Measurements from ENCODE around the gene CARMIL1.

Gene CARMIL1

DNA sequence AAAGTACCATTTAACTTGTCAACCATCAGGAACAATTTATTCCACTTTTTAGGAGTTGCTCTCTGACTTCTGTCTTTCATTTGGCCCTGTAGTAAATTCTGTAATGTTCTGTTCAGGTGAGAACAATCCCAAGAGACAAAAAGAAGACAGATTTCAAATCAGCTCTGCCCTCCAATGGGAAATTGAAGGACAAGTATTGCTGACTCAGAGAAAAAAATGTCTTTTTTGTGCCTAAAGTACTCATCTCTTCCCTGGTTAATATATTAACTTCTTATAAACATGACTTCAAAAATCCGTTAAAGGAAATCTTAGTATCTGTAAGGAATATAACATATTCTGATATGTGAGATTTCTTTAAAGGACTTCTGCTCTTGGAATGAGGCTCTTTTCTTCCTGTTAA is 334.2 kb downstream of the CARMIL1 start:
- DNase-seq (ENCODE audit: low read depth): no peak
- TF ChIP-seq, protein P1, sequence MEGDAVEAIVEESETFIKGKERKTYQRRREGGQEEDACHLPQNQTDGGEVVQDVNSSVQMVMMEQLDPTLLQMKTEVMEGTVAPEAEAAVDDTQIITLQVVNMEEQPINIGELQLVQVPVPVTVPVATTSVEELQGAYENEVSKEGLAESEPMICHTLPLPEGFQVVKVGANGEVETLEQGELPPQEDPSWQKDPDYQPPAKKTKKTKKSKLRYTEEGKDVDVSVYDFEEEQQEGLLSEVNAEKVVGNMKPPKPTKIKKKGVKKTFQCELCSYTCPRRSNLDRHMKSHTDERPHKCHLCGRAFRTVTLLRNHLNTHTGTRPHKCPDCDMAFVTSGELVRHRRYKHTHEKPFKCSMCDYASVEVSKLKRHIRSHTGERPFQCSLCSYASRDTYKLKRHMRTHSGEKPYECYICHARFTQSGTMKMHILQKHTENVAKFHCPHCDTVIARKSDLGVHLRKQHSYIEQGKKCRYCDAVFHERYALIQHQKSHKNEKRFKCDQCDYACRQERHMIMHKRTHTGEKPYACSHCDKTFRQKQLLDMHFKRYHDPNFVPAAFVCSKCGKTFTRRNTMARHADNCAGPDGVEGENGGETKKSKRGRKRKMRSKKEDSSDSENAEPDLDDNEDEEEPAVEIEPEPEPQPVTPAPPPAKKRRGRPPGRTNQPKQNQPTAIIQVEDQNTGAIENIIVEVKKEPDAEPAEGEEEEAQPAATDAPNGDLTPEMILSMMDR (conservative IDR thresholded peaks at IDR 0.05; ENCODE audit: low read length): no peak
- H3K4me3 ChIP-seq (ENCODE audit: low read length): no peak overlapping the region

GRCh38 chr6:25614052-25614451 is 334.9 kb downstream of the CARMIL1 start:
- DNase-seq (ENCODE audit: low read depth): no peak
- H3K4me3 ChIP-seq (ENCODE audit: low read length): no peak overlapping the region
- TF ChIP-seq, protein P1 (conservative IDR thresholded peaks at IDR 0.05; ENCODE audit: low read length): no peak

DNA sequence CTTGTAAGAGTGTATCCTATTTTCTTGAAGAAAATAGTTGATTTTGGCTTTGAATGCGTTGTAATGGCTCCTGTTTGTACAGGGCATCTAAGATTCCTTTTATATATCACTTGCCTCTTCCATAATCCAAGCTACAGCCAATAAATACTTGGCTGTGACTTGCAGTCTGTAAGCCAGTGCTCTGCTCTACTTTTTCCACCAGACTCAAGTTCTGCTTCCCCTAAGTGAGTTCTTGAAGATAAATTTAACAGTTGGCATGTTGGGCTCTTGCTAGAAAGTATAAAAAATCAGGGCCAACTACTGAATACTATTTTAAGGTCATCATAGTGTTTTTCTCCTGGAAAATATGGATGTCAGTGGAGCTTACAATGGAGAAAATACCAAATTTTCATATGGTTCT is 336.3 kb downstream of the CARMIL1 start:
- no peak overlapping the region for H3K4me3 ChIP-seq (ENCODE audit: low read length)
- TF ChIP-seq, protein P1 (conservative IDR thresholded peaks at IDR 0.05; ENCODE audit: low read length): no peak
- no peak for DNase-seq (ENCODE audit: low read depth)

GRCh38 chr6:25617997-25618396 is 338.8 kb downstream of the CARMIL1 start:
- no peak overlapping the region for H3K4me3 ChIP-seq (ENCODE audit: low read length)
- TF ChIP-seq, protein P1 (conservative IDR thresholded peaks at IDR 0.05; ENCODE audit: low read length): no peak
- DNase-seq (ENCODE audit: low read depth): no peak

DNA sequence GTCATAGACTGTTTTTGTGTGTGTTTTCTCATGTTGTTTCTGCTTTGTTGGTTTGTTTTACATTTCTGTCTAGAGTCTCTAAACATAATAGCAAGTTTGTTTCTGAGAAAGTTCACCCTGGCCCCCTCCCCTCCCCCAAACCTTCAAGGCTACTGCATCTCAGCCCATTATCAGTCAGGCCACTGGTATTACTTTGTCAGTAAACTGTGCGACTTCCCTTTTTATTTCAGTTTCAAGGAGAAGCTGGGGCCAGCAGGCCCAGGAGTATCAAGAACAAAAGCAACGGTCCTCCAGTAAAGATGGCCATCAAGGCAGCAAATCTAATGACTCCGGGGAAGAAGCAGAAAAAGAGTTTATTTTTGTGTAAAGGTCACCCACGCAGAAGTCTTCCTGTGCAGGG is 340.0 kb downstream of the CARMIL1 start:
- no peak for DNase-seq (ENCODE audit: low read depth)
- H3K4me3 ChIP-seq (ENCODE audit: low read length): no peak overlapping the region
- TF ChIP-seq, protein P1 (conservative IDR thresholded peaks at IDR 0.05; ENCODE audit: low read length): no peak

DNA sequence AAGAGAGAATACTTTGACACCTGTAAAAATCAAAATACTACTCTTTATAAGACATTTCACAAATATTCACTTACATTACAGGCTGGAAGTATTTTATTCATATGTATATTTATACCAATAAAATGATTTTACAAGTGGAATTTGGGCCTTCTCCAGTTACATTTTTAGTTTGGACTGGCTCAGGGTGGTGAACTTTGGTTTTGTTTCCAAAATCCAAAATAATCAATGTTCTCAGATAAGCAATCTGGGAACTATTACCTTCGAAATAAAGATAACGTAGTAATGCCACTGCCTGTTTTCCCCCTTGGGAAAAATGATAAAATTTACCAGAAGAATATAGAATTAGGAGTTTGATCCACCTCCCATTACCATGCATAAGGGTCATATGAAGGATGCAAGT is 341.2 kb downstream of the CARMIL1 start:
- TF ChIP-seq, protein P1 (conservative IDR thresholded peaks at IDR 0.05; ENCODE audit: low read length): no peak
- no peak for DNase-seq (ENCODE audit: low read depth)

GRCh38 chr6:25623065-25623464 is 343.9 kb downstream of the CARMIL1 start:
- H3K4me3 ChIP-seq (ENCODE audit: low read length): no peak overlapping the region
- DNase-seq (ENCODE audit: low read depth): no peak
- TF ChIP-seq, protein P1 (conservative IDR thresholded peaks at IDR 0.05; ENCODE audit: low read length): no peak

More for the DNA sequence above, 341.2 kb downstream of the CARMIL1 start:
- no peak overlapping the region for H3K4me3 ChIP-seq (ENCODE audit: low read length)
